K562 (cell line): ENCODE measurements around the gene ZNF234. TPM values are rescaled to one million over a fixed set of nuclear protein-coding genes. Genes with fewer than 3 reads are reported as not detected.
A peak's percentile ranks its signal among the peaks of the same experiment; 100 is the strongest.

Source experiments
- ARNT ChIP-seq, 2 experiments: fragments of 450-650 bp; IDR thresholded peaks; 2 replicates each; pipeline ENCODE4 v1.6.1; 2016; ENCODE audit warnings: mild to moderate bottlenecking in 1 of 2
- ATF4 ChIP-seq: fragments of 450-650 bp; formaldehyde crosslinking; IDR thresholded peaks from 2 replicates; pipeline ENCODE4 v1.4.0; 2022; ENCODE audit warnings: mild to moderate bottlenecking, moderate library complexity
- ATF6 ChIP-seq: sonication (generic); formaldehyde crosslinking; IDR thresholded peaks from 2 replicates; pipeline ENCODE4 v1.4.0; 2020; ENCODE audit warnings: mild to moderate bottlenecking, missing genetic modification reagents
- EGR1 ChIP-seq: fragments of 450-650 bp; conservative IDR thresholded peaks from 2 replicates; pipeline ENCODE4 v1.6.1; 2017; ENCODE audit warnings: mild to moderate bottlenecking
- GTF2E2 ChIP-seq: fragments of 200-800 bp; sonication (Bioruptor generic); IDR thresholded peaks from 2 replicates; pipeline ENCODE4 v1.6.1; 2016; ENCODE audit warnings: missing genetic modification characterization, missing compliant biosample characterization
- KLF10 ChIP-seq: fragments of 250-450 bp; sonication (Bioruptor Pico); IDR thresholded peaks from 2 replicates; pipeline ENCODE4 v1.6.1; 2021; ENCODE audit warnings: matching md5 sums
- MXI1 ChIP-seq: IDR thresholded peaks from 2 replicates; pipeline ENCODE4 v1.6.1; 2011; ENCODE audit warnings: low read depth, mild to moderate bottlenecking, improper control_type of control experiment, low read length
- MYNN ChIP-seq, 2 experiments: sonication (generic); formaldehyde crosslinking in 1 of 2; IDR thresholded peaks; 2 replicates each; pipeline versions ENCODE4 v1.5.0 to v1.6.1; 2016 to 2020; ENCODE audit warnings: antibody characterized with exemption in 1 of 2, missing genetic modification reagents in 1 of 2
- TAF7 ChIP-seq: fragments of 450-650 bp; IDR thresholded peaks from 2 replicates; pipeline ENCODE4 v1.6.1; 2016; ENCODE audit warnings: missing genetic modification characterization, missing compliant biosample characterization
- ZMIZ1 ChIP-seq, 2 experiments: fragments of 150-350 bp in 1 of 2; IDR thresholded peaks; 2 replicates each; pipeline ENCODE4 v1.6.1; 2012 to 2016; ENCODE audit warnings: low read depth in 2 of 2, low read length in 2 of 2, mild to moderate bottlenecking in 1 of 2, moderate library complexity in 1 of 2
- ZNF197 ChIP-seq: fragments of 200-800 bp; sonication (Bioruptor generic); IDR thresholded peaks from 2 replicates; pipeline ENCODE4 v1.6.1; 2016; ENCODE audit warnings: low read depth, missing genetic modification characterization, missing compliant biosample characterization
- ZNF318 ChIP-seq, 2 experiments: fragments of 450-650 bp; IDR thresholded peaks; 2 replicates each; pipeline ENCODE4 v1.6.1; 2016; ENCODE audit warnings: mild to moderate bottlenecking in 2 of 2, borderline replicate concordance in 1 of 2, low read depth in 1 of 2, moderate library complexity in 1 of 2
- polyA plus RNA-seq, 8 experiments: library from polyadenylated mRNA; depleted of rRNA in 4 of 8; stranded (reverse) in 5 of 8; unstranded in 3 of 8; fragments of >200 nt; fragmentation: Nextera tagmentation in 2 of 8; fragmentation: Illumina TruSeq in 1 of 8; extraction: Ambion mirVana in 2 of 8; extraction: Trizol in 1 of 8; gene quantifications; 2 replicates each; pipeline versions ENCODE4 v1.2.1 to v1.2.3, GENCODE V29; 2011 to 2014; ENCODE audit warnings: inconsistent platforms in 1 of 8, missing spikeins in 1 of 8
- total RNA-seq, 7 experiments: library from RNA; depleted of rRNA in 6 of 7; stranded (reverse); fragments of >200 nt in 6 of 7; fragmentation: Illumina TruSeq in 2 of 7; extraction: Trizol in 2 of 7; gene quantifications; 2 replicates each; pipeline versions ENCODE4 v1.2.1 to v1.2.3, GENCODE V29; 2011 to 2021; ENCODE audit warnings: low replicate concordance in 1 of 7

Gene ZNF234
- total and polyA plus RNA-seq, 9 of the 15 experiments (the other 6 are each of a cell fraction or from before 2014, with no cell fraction given) = 0.82 to 2.9 (median 1.5) TPM

- no peak for TF ChIP-seq ZNF318 (IDR thresholded peaks at IDR 0.05; ENCODE audit: borderline replicate concordance in 1 of 2, low read depth in 1 of 2)
- TF ChIP-seq ARNT (IDR thresholded peaks at IDR 0.05) = no peak
- TF ChIP-seq EGR1 = no peak
- TF ChIP-seq KLF10 (CRISPR knock-in tag) = no peak
- TF ChIP-seq GTF2E2 (tag) = no peak
- peak; percentile 67; the same call in 1 of the 2 replicates for TF ChIP-seq ZNF197
- 0 out of 2 replicates have a peak, but pooled peaks have one; percentile 31 for TF ChIP-seq ATF4 (CRISPR knock-in tag)
- peak; percentile 80 for TF ChIP-seq TAF7 (tag)
- no peak for TF ChIP-seq ZMIZ1 (IDR thresholded peaks at IDR 0.05; ENCODE audit: low read depth in 2 of 2, low read length in 2 of 2)
- TF ChIP-seq MYNN (IDR thresholded peaks at IDR 0.05) = no peak
- TF ChIP-seq MYNN (CRISPR knock-in tag; IDR thresholded peaks at IDR 0.05) = no peak
- no peak for TF ChIP-seq ATF6
- TF ChIP-seq MXI1 = no peak
Observed at GRCh38 chr19:44207126-44207803, 65.9 kb downstream of the ZNF234 start (continued).
